DMS53 (cell line): ENCODE data around the gene CREBBP.
A peak's percentile ranks its signal among the peaks of the same experiment; 100 is the strongest.

ENCODE experiments used
- DNase-seq: peaks from one replicate; lab custom pipeline; 2025; lab: John Stamatoyannopoulos, UW

CREBBP gene

GRCh38 chr16:3825103-3825502 lies 55.4 kb downstream of the CREBBP start:
- no peak for DNase-seq

- DNase-seq = no peak
Measured at GRCh38 chr16:3824121-3824795, 56.3 kb downstream of the CREBBP start.

- no peak for DNase-seq
Measured at GRCh38 chr16:3823427-3823826, 57.1 kb downstream of the CREBBP start.

- no peak for DNase-seq
Measured at GRCh38 chr16:3822366-3823045, 58.0 kb downstream of the CREBBP start.

GRCh38 chr16:3821184-3821583 lies 59.3 kb downstream of the CREBBP start:
- DNase-seq = no peak

GRCh38 chr16:3819746-3820724 lies 60.5 kb downstream of the CREBBP start:
- DNase-seq = peak; percentile 71

- DNase-seq = no peak
Measured at GRCh38 chr16:3819175-3819527, 61.4 kb downstream of the CREBBP start.

- DNase-seq = no peak
Measured at GRCh38 chr16:3816326-3816725, 64.2 kb downstream of the CREBBP start.

GRCh38 chr16:3814755-3815154 lies 65.8 kb downstream of the CREBBP start:
- DNase-seq = no peak

- no peak for DNase-seq
Measured at GRCh38 chr16:3812469-3813172, 67.9 kb downstream of the CREBBP start.

- no peak for DNase-seq
Measured at GRCh38 chr16:3810818-3811217, 69.7 kb downstream of the CREBBP start.

GRCh38 chr16:3810198-3810664 lies 70.3 kb downstream of the CREBBP start:
- DNase-seq = no peak

- DNase-seq = no peak
Measured at GRCh38 chr16:3808308-3809063, 72.0 kb downstream of the CREBBP start.

GRCh38 chr16:3807425-3808123 lies 72.9 kb downstream of the CREBBP start:
- no peak for DNase-seq

GRCh38 chr16:3804426-3805016 lies 76.0 kb downstream of the CREBBP start:
- no peak for DNase-seq

- DNase-seq = no peak
Measured at GRCh38 chr16:3800477-3801270, 79.8 kb downstream of the CREBBP start.

- DNase-seq = no peak
Measured at GRCh38 chr16:3800019-3800418, 80.5 kb downstream of the CREBBP start.

GRCh38 chr16:3799354-3799753 lies 81.2 kb downstream of the CREBBP start:
- DNase-seq = no peak

GRCh38 chr16:3798838-3799237 lies 81.7 kb downstream of the CREBBP start:
- no peak for DNase-seq
